Activated effector memory CD4-positive, alpha-beta T cell treated with Interleukin-2 at 50 U/mL for 16 hours (primary cell): ENCODE measurements around the gene ANKRD30A.
"Not testable (repeated sequence)": the region's sequence is repeated elsewhere in the genome, so short reads cannot be mapped to it uniquely, and the experiment has no call there.

Experiments
- DNase-seq: peaks from one replicate; pipeline ENCODE4 v3.0.0-alpha.2; 2020

The ANKRD30A gene

DNA sequence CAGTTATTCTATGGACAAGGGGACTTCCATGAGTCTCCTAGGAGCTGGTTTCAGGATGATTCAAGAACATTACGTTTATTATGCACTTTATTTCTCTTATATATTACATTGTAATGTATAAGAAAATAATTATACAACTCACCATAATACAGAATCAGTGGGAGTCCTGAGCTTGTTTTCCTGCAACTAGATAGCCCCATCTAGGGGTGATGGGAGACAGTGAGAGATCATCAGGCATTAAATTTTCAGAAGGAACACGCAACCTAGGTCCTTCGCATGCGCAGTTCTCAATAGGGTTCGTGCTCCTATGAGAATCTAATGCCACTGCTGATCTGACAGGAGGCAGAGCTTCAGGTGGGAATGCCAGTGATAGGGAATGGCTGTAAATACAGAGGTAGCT is 137.9 kb downstream of the ANKRD30A start:
- no peak for DNase-seq

DNA sequence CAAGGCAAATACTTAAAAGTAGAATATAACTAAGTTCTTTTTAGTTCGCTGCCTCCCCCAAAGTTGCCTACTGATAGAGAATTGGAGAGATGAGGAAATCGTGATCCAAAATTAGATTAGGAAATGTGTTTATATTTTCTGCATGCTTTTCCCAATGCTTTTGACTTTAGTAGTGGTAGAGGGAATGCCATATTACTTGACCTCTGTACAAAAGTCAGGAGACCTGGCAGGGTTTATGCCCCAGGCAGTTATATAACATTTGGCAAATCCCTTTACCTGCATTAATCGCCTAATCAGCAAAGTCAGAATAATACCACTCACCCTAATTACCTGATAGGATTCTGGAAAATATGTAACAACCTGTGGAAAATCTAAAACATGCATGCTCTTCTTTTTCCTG is 142.9 kb downstream of the ANKRD30A start:
- DNase-seq: no peak

DNA sequence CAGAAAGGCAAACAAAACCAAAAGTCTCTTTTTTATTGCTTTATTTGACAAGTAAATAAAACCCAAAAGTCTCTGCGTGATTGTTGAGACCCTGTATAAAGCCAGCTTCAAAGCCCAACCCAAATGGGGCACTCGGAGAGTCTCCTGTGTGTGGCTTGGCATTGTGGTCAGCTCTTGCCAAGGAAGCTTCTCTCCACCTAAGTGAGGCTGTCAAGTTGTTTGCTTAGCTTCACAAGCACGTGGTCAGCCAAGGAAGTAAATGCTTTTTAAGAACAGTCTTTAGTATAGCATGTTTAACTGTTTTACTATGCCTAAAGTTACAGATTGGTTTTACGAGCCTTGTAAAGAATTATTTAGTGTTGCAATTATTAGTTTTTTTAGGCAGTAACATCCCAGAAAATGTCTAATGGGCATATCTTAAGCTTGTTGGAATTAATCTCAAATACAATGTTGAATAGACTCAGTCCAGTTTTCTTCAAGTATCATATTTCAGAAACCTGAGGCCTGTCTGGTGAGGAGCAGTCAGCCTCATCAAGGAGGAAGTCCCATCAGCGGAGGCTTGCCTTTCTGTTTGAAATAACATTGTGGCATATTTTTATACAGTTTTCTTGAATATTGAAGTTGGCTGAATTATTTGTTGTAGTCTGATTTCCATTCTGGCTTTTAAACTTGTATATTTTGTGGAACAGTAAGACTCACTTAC is 144.3 kb downstream of the ANKRD30A start:
- no peak for DNase-seq

DNA sequence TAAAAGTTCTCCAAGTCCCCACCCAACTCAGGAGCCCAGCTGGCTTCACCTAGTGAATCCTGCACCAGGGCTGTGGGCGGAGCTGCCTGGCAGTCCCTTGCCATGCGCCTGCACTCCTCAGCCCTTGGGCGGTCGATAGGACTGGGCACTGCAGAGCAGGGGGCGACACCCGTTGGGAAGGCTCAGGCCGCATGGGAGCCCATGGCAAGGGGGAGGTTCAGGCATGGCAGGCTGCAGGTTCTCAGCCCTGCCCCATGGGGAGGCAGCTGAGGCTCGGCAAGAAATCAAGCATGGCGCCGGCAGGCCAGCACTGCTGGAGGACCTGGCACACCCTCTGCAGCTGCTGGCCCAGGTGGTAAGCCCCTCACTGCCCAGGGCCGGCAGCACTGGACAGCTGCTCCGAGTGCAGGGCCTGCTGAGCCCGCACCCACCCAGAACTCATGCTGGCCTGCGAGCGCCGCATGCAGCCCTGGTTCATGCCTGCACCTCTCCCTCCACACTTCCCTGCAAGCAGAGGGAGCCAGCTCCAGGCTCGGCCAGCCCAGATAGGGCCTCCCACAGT is 149.9 kb downstream of the ANKRD30A start:
- no peak for DNase-seq

DNA sequence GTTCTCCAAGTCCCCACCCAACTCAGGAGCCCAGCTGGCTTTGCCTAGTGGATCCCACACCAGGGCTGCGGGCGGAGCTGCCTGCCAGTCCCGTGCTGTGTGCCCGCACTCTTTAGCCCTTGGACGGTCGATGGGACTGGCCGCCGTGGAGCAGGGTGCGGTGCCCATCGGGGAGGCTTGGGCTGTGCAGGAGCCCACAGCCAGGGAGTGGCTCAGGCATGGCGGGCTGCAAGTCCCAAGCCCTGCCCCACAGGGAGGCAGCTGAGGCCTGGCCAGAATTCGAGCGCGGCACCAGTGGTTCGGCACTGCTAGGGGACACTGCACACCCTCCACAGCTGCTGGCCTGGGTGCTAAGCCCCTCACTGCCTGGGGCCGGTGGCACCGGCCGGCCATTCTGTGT is 159.7 kb downstream of the ANKRD30A start:
- DNase-seq: no peak

DNA sequence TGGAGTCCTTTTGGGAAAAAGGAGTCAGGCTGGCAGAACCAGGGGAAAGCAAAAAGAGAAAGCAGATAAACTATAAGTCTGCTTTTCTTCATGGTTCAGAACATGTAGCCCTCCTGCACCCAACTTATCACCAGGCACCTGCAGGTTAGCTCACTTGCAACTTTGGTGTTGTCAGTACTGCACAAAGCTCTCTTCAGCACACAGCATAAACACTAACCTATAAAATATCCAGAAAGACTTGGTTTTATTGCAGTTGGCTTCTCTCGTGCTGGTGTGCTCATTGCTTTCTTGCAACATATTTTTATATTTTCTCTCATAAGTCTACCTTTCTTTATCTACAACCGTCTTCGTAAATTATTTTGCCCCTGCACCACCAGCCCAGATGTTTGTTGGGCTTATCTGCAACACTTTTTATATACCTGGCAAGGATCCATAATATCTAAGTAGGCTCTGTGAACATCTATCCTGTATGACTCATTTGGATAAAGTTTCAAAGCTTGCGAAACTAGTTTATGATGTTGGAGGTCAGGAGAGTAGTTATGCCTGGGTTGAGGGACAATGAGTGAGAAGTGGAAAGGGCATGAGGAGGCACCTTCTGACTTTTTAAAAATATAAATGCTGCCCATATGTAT is 164.6 kb downstream of the ANKRD30A start:
- DNase-seq: no peak

DNA sequence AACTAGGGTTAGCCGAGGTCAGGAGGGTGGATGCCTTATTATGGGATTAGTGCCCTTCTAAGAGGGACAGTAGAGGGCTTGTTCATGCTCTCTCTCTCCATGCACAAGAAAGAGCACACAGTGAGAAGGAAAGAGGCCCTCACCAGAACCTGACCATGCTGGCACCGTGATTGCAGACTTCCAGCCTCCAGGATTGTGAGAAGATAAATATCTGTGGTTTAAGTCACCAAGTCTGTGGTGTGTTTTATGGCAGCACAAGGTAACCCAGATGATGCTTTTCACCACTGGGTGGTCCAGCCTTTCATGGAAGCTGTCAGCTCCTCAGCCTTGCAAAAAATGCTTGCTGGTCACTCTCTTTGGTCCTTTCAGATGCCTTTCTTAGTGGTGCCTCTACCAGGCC is 175.9 kb downstream of the ANKRD30A start:
- no peak for DNase-seq

DNA sequence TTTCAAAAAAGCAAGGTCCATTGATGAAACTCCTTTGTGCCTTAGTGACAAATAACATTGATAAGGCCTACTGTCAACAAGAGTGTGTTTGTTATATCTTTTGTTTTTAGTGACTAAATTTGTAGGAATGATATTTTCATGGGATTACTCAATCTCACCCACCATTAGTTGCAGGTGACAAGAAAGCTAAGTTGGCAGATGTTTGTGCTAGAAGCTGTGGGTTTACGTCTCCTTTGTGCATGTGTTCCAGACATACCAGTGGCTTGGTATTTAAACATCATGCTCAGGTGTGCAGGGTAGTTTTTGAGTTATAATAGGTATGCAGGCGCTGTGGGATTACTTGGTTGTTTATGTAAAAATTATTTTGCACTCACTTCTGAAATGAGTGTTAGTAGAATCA is 178.6 kb downstream of the ANKRD30A start:
- DNase-seq: no peak

DNA sequence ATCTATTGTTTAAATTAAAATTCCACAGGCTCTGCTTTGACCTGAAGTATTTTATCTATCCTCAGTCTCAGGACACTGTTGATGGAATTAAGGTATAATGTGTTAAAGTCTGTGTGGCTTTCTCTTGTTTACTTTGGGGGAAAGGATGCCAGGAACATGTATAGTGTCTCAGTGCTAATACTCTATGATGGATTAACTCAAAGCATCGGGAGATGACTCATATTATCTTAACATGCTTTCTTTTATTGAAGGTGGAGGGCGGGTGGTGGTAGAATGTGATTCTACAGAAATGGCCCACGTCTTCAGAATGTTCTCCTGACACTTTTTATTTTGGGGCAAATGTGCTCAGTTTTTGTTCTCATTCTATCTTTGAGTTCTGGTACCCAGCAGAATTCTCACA is 189.0 kb downstream of the ANKRD30A start:
- no peak for DNase-seq

DNA sequence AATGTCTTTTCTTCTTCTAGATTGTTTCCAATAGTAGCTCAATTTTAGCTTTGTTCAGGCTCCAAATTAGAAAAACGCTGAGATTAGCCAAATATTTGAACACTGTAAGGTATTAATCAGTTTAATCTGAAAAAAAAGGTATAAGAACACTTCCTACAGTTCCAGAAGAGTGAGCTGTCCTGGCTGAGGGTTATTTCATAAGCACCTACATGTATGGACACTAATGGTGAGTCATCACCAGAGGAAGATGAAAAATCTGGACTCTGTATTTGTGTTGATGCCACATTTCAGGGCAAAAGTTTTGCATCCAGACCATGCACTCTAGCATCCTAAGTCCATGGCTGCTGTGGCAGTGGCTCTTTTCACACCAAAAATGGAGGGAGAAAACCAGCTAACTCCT is 189.5 kb downstream of the ANKRD30A start:
- DNase-seq: no peak

DNA sequence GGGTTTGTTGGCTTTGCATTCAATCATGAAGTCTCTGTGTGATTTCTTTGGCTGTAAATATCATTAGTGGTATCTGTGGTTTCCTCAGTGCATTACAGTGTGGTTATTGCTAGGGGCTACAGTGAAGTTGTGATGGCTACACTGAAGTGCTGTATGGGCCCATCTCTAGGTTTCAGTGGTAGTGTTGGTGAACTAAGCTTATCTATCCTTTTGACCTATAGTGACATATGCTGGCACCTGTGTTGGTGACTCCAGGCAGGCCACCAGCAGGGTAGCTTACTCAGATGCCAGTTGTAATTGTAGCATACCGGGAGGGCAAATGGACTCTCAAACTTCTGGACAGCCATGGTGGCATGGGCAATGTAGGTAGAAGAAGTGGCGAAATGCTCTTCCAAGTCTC is 219.0 kb downstream of the ANKRD30A start:
- no peak for DNase-seq

DNA sequence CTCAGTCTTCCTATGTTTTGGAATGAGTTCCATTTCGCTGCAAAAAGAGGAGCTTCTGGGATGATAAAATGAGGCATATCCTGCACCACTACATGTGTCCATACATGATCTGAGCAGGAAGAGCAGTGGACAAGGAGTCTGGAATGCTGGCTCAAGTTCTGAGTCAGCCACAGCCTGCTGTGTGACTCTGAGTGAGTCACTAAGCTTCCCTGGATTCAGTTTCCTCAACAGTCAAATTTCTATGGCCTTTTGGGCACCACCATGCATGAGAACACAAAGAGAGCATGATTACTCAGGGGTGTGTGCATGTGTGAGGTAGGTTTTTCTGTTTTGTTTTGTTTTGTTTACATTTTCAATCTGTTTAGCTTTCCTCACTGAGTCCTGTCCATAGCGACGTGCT is 254.6 kb downstream of the ANKRD30A start:
- DNase-seq: no peak

DNA sequence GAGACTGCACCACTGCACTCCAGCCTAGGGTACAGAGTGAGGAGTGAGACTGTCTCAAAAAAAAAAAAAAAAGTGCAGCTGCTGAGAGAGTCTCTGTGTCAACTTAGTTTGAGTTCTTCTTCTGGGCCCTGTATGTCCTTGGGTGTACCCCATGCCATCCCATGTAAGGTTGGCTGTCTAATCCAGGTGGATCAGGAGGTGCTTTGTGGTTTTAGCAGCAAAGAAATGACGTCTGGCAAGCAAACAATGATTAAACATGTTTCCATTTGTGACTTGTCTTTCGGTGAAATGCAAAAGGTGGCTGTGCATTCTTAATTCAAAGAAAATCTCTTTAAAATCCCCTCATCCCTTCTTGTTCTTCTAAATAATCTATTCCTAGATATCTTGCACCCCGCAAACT is 255.9 kb downstream of the ANKRD30A start:
- no peak for DNase-seq

DNA sequence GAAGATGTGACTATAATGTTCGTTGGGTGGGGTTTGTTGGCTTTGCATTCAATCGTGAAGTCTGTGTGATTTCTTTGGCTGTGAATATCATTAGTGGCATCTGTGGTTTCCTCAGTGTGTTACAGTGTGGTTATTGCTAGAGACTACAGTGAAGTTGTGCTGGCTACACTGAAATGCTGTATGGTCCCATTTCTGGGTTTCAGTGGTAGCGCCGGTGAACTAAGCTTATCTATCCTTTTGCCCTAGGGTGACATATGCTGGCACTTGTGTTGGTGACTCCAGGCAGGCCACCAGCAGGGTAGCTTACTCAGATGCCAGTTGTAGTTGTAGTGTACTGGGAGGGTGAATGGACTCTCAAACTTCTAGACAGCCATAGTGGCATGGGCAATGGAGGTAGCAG is 259.5 kb downstream of the ANKRD30A start:
- no peak for DNase-seq

DNA sequence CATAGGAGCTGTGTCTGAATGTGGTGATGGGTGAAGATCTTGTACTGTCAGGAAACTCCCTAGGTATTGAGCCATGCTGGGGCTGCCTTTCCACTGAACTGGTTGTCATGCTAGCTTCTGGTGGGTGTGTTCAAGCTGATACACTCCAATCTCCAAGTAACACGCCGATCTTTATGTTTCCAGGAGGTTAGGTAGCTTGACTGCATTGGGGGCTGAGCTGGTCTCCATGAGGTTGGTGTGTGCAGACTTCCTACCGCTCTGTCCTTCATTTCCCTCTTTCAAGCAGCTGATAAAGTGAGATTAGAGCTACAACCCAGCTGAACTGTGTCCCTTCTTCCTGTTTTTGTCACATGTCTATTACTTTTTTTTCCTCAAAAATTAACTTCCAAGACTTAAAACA is 265.5 kb downstream of the ANKRD30A start:
- DNase-seq: no peak

DNA sequence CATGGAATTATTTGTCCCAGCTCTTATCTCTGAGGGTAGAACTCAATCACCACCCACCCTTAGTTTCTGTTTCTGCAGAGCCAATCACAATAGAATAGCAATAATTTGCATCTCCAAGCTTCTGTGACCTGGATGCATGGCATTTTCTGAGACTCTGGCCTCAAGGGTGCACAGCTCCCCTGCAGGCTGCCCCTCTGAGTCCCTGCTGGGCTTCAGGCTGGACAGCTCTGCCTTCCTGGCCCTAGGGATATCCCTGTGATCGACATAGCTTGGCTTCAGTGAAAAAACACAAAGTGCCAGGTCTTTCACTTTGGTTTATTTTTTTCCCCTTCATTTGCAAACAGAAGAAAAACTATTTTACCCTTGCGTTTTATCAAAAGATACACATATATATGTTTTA is 275.4 kb downstream of the ANKRD30A start:
- DNase-seq: not testable (repeated sequence)

DNA sequence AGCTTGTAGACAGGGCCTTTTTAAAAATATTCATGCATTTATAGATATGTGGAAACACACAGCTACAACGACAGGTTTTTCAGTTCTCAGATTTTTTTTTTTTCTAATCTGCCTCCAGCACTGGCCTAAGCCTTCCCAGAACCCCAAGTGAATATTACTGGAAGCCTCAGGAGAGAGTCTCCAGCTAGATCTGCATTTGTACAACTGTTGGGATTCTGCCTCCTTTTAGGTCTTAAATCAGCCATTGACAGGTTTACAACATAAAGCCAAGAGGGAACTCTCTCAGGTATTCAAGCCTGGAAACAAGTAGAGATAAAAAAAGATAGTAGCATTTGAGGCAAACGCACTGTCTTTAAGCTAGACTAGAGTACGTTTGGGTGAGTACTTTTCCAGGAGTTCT is 275.8 kb downstream of the ANKRD30A start:
- DNase-seq: no peak

DNA sequence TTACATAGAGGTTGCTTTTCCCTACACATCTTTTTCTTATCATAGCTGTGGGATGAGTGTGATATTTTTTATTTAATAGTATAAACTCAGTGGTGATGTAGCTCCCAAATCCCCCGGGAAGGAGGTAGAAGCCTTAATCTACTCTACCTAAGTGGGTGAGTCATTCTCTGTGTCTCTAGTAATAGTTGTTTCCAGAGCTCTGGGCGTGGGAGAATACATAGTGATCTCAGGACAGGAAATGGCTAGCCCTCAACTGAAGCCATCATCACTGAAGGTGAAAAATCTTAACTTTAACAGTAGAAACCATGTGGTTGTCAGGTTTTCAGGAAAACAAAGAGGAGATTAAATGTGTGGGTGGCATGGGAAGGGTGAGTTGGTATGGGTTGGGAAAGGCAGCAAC is 278.4 kb downstream of the ANKRD30A start:
- no peak for DNase-seq
